HG03025 (cell line): ENCODE measurements around the gene DUSP2.

Source experiments
- ATAC-seq: cut with Tn5 transposase; IDR thresholded peaks from one replicate; pipeline ENCODE4 v1.9.1; 2021; ENCODE audit warnings: mild to moderate bottlenecking, moderate library complexity; ENCODE audit not compliant: unreplicated experiment, low FRiP score

The DUSP2 gene

GRCh38 chr2:96116424-96116878, 28.8 kb downstream of the DUSP2 start, which contains the start of gene ADRA2B:
TSS of gene ADRA2B (minus strand) at chr2:96116571. CDS start at chr2:96116149, 422 bp downstream.
- ATAC-seq = peak; percentile 36

- no peak for ATAC-seq
These were observed 29.4 kb downstream of the DUSP2 start for GRCh38 chr2:96115631-96116423.

- ATAC-seq = no peak
These were observed 30.2 kb downstream of the DUSP2 start for GRCh38 chr2:96114903-96115581.

GRCh38 chr2:96114546-96114902, 30.7 kb downstream of the DUSP2 start:
- no peak for ATAC-seq

- ATAC-seq = no peak
These were observed 31.3 kb downstream of the DUSP2 start for GRCh38 chr2:96113951-96114350.

- ATAC-seq = no peak
These were observed 31.9 kb downstream of the DUSP2 start for GRCh38 chr2:96113367-96113677.

- no peak for ATAC-seq
These were observed 32.5 kb downstream of the DUSP2 start for GRCh38 chr2:96112501-96113366.

- no peak for ATAC-seq
These were observed 33.3 kb downstream of the DUSP2 start for GRCh38 chr2:96111823-96112500.

- ATAC-seq = no peak
These were observed 34.0 kb downstream of the DUSP2 start for GRCh38 chr2:96111257-96111640.

- no peak for ATAC-seq
These were observed 34.5 kb downstream of the DUSP2 start for GRCh38 chr2:96110621-96111256.

- ATAC-seq = no peak
These were observed 35.2 kb downstream of the DUSP2 start for GRCh38 chr2:96109931-96110511.

- ATAC-seq = no peak
These were observed 35.9 kb downstream of the DUSP2 start for GRCh38 chr2:96109361-96109680.

GRCh38 chr2:96108541-96109360, 36.5 kb downstream of the DUSP2 start:
- ATAC-seq = no peak

- no peak for ATAC-seq
These were observed 37.1 kb downstream of the DUSP2 start for GRCh38 chr2:96108151-96108540.

GRCh38 chr2:96107708-96108065, 37.6 kb downstream of the DUSP2 start:
- ATAC-seq = no peak

- ATAC-seq = no peak
These were observed 38.1 kb downstream of the DUSP2 start for GRCh38 chr2:96106991-96107707.

- ATAC-seq = no peak
These were observed 39.1 kb downstream of the DUSP2 start for GRCh38 chr2:96105994-96106715.
